DND-41 (cell line): ENCODE measurements around the gene VAX1.
A peak's percentile ranks its signal among the peaks of the same experiment; 100 is the strongest.
"Not testable (repeated sequence)": the region's sequence is repeated elsewhere in the genome, so short reads cannot be mapped to it uniquely, and the experiment has no call there.

ENCODE experiments used
- ATAC-seq: fragments of 200-7000 bp; cut with Tn5 transposase; 3 replicates; pipeline ENCODE4 v1.9.1; 2021; ENCODE audit warnings: low read depth; ENCODE audit not compliant: insufficient read depth
- DNase-seq: peaks from one replicate; pipeline ENCODE4 v3.0.0-alpha.2; 2020
- H2AFZ ChIP-seq: 2 replicates; pipeline ENCODE4 v1.6.0; 2012; ENCODE audit warnings: low read depth, low read length
- H3K27ac ChIP-seq: 2 replicates; pipeline ENCODE4 v1.5.1; 2012; ENCODE audit warnings: low read length, inconsistent platforms
- H3K27me3 ChIP-seq: fragments of 200-600 bp; sonication (generic); 2 replicates; pipeline ENCODE4 v1.6.0; 2012; ENCODE audit warnings: low read length, mild to moderate bottlenecking, inconsistent platforms; ENCODE audit not compliant: insufficient read depth, poor library complexity
- H3K36me3 ChIP-seq: 2 replicates; pipeline ENCODE4 v1.5.1; 2012; ENCODE audit warnings: low read length, inconsistent platforms; ENCODE audit not compliant: insufficient read depth
- H3K4me1 ChIP-seq: 2 replicates; pipeline ENCODE4 v1.5.1; 2012; ENCODE audit warnings: mild to moderate bottlenecking, low read length; ENCODE audit not compliant: insufficient read depth
- H3K4me2 ChIP-seq: 2 replicates; pipeline ENCODE4 v1.6.0; 2012; ENCODE audit warnings: mild to moderate bottlenecking, moderate library complexity, low read length, inconsistent platforms; ENCODE audit not compliant: insufficient read depth
- H3K4me3 ChIP-seq, 2 experiments: fragments of 200-600 bp in 1 of 2; shearing (Covaris generic) in 1 of 2; 2 replicates each; pipeline ENCODE4 v1.5.1; 2012 to 2016; ENCODE audit warnings: inconsistent platforms in 2 of 2, low read length in 2 of 2, mild to moderate bottlenecking in 2 of 2, low read depth in 1 of 2, moderate library complexity in 1 of 2
- H3K79me2 ChIP-seq: 2 replicates; pipeline ENCODE4 v1.6.0; 2012; ENCODE audit warnings: low read length, inconsistent platforms; ENCODE audit not compliant: insufficient read depth
- H3K9ac ChIP-seq: 2 replicates; pipeline ENCODE4 v1.6.0; 2012; ENCODE audit warnings: low read depth, mild to moderate bottlenecking, inconsistent platforms, low read length, moderate library complexity
- H3K9me3 ChIP-seq: 2 replicates; pipeline ENCODE4 v1.5.1; 2012; ENCODE audit warnings: low read length, moderate library complexity, mild to moderate bottlenecking, inconsistent platforms; ENCODE audit not compliant: insufficient read depth, severe bottlenecking
- H4K20me1 ChIP-seq: 2 replicates; pipeline ENCODE4 v1.6.0; 2012; ENCODE audit warnings: low read length; ENCODE audit not compliant: insufficient read depth
- CTCF ChIP-seq: IDR thresholded peaks from 2 replicates; pipeline ENCODE4 v1.5.1; 2012; ENCODE audit warnings: borderline replicate concordance, low read length, moderate library complexity, mild to moderate bottlenecking; ENCODE audit not compliant: poor library complexity, severe bottlenecking; ENCODE audit errors: extremely low read depth
- EZH2 ChIP-seq: IDR thresholded peaks from 3 replicates; pipeline ENCODE4 v1.6.1; 2012; ENCODE audit warnings: borderline replicate concordance, low read depth, mild to moderate bottlenecking, moderate library complexity, low read length, inconsistent platforms; ENCODE audit not compliant: severe bottlenecking

Gene VAX1

GRCh38 chr10:117130346-117130745 lies 7.7 kb downstream of the VAX1 start:
- DNase-seq = no peak
- Histone ChIP-seq H3K27me3 (no peaks in the 10 kb centered on the region), H3K36me3 (no peaks in the 10 kb centered on the region)

GRCh38 chr10:117126645-117127044 lies 11.4 kb downstream of the VAX1 start:
- H3K36me3 ChIP-seq, H3K27me3 ChIP-seq, H4K20me1 ChIP-seq, H3K9me3 ChIP-seq, H3K4me2 ChIP-seq, H3K27ac ChIP-seq, DNase-seq, H3K79me2 ChIP-seq, ATAC-seq, H2AFZ ChIP-seq, H3K4me1 ChIP-seq, H3K9ac ChIP-seq, H3K4me3 ChIP-seq: not testable (repeated sequence)

More at GRCh38 chr10:117130346-117130745, 7.7 kb downstream of the VAX1 start:
- TF ChIP-seq EZH2 = no peak
- no peak for TF ChIP-seq CTCF
- Histone ChIP-seq H3K4me3 (no peak overlapping the region), H3K79me2 (no peaks in the 10 kb centered on the region), H3K27ac (no peak overlapping the region), H2AFZ (no peak overlapping the region), H3K4me1 (no peaks in the 10 kb centered on the region), H3K9me3 (no peaks in the 10 kb centered on the region), H3K9ac (no peak overlapping the region), H4K20me1 (no peaks in the 10 kb centered on the region), H3K4me2 (no peak overlapping the region)
- ATAC-seq = no peak

GRCh38 chr10:117126034-117126433 lies 12.0 kb downstream of the VAX1 start:
- Histone ChIP-seq H2AFZ (no peak overlapping the region), H4K20me1 (no peaks in the 10 kb centered on the region), H3K4me2 (no peak overlapping the region), H3K79me2 (no peaks in the 10 kb centered on the region), H3K27ac (no peak overlapping the region), H3K36me3 (no peaks in the 10 kb centered on the region), H3K4me3 (no peak overlapping the region), H3K27me3 (no peaks in the 10 kb centered on the region), H3K4me1 (no peaks in the 10 kb centered on the region), H3K9ac (no peak overlapping the region), H3K9me3 (no peaks in the 10 kb centered on the region)
- ATAC-seq (no peak), DNase-seq (no peak)
- TF ChIP-seq CTCF = no peak
- TF ChIP-seq EZH2 = no peak

- no peak overlapping the region for H2AFZ ChIP-seq
- H3K4me1 ChIP-seq = no peaks in the 10 kb centered on the region
- no peaks in the 10 kb centered on the region for H4K20me1 ChIP-seq
- H3K27ac ChIP-seq = no peak overlapping the region
- TF ChIP-seq CTCF (peak; percentile 27), EZH2 (no peak)
- H3K4me2 ChIP-seq = no peak overlapping the region
- ATAC-seq = no peak
- DNase-seq = no peak
- H3K9ac ChIP-seq = no peak overlapping the region
- H3K9me3 ChIP-seq = no peaks in the 10 kb centered on the region
- no peaks in the 10 kb centered on the region for H3K36me3 ChIP-seq
- H3K27me3 ChIP-seq = no peaks in the 10 kb centered on the region
- no peaks in the 10 kb centered on the region for H3K79me2 ChIP-seq
- H3K4me3 ChIP-seq = no peak overlapping the region
These were observed 25.9 kb downstream of the VAX1 start for GRCh38 chr10:117112220-117112619.
